ENCODE data around the gene FAM13C.
"Not testable (repeated sequence)": the region's sequence is repeated elsewhere in the genome, so short reads cannot be mapped to it uniquely, and the experiment has no call there.

FAM13C gene

GRCh38 chr10:59362144-59362958 lies at the start of gene FAM13C:
Gene FAM13C, minus strand, starts transcription at chr10:59362549. Its CDS starts 89 bp downstream, at chr10:59362460.
- DNase-seq, result no peak

- no peak for DNase-seq
Observed at GRCh38 chr10:59405235-59405634, 42.9 kb upstream of the FAM13C start.

GRCh38 chr10:59400214-59400613 lies 37.9 kb upstream of the FAM13C start:
- no peak for DNase-seq

- DNase-seq, result not testable (repeated sequence)
Observed at GRCh38 chr10:59399329-59399728, 37.0 kb upstream of the FAM13C start.

GRCh38 chr10:59397961-59398360 lies 35.6 kb upstream of the FAM13C start:
- DNase-seq, result no peak

GRCh38 chr10:59395984-59396383 lies 33.6 kb upstream of the FAM13C start:
- DNase-seq, result no peak

GRCh38 chr10:59393349-59393748 lies 31.0 kb upstream of the FAM13C start:
- no peak for DNase-seq

GRCh38 chr10:59391060-59391459 lies 28.7 kb upstream of the FAM13C start:
- no peak for DNase-seq

GRCh38 chr10:59388671-59388976 lies 26.3 kb upstream of the FAM13C start:
- DNase-seq, result no peak

- DNase-seq, result no peak
Observed at GRCh38 chr10:59387951-59388670, 25.8 kb upstream of the FAM13C start.

- DNase-seq, result no peak
Observed at GRCh38 chr10:59384761-59385160, 22.4 kb upstream of the FAM13C start.

- no peak for DNase-seq
Observed at GRCh38 chr10:59383908-59384307, 21.6 kb upstream of the FAM13C start.

- DNase-seq, result no peak
Observed at GRCh38 chr10:59383436-59383835, 21.1 kb upstream of the FAM13C start.

GRCh38 chr10:59382831-59383295 lies 20.5 kb upstream of the FAM13C start:
- DNase-seq, result no peak

- DNase-seq, result no peak
Observed at GRCh38 chr10:59381687-59382086, 19.3 kb upstream of the FAM13C start.

GRCh38 chr10:59376846-59377245 lies 14.5 kb upstream of the FAM13C start:
- no peak for DNase-seq

- DNase-seq, result no peak
Observed at GRCh38 chr10:59375990-59376389, 13.6 kb upstream of the FAM13C start.

- DNase-seq, result no peak
Observed at GRCh38 chr10:59374916-59375315, 12.6 kb upstream of the FAM13C start.

- no peak for DNase-seq
Observed at GRCh38 chr10:59373071-59373470, 10.7 kb upstream of the FAM13C start.

- DNase-seq, result no peak
Observed at GRCh38 chr10:59372543-59372942, 10.2 kb upstream of the FAM13C start.

- no peak for DNase-seq
Observed at GRCh38 chr10:59366290-59366689, 3.9 kb upstream of the FAM13C start.

- DNase-seq, result no peak
Observed at GRCh38 chr10:59363446-59363958, 1.2 kb upstream of the FAM13C start.

- DNase-seq, result no peak
Observed at GRCh38 chr10:59362959-59363381, 621 bp upstream of the FAM13C start.

GRCh38 chr10:59361663-59362143 lies 646 bp downstream of the FAM13C start:
- DNase-seq, result no peak
